Thyroid gland (tissue), 4 donors: Measurements from ENCODE around the gene MAPK10.

ENCODE experiments used
- CTCF ChIP-seq, 6 experiments: fragments of 200-600 bp in 3 of 6; fragments of 450-650 bp in 3 of 6; sonication (generic) in 3 of 6; IDR thresholded peaks; one replicate each; pipeline ENCODE4 v1.5.1; 2016 to 2019; ENCODE audit warnings: antibody characterized with exemption in 6 of 6, mild to moderate bottlenecking in 2 of 6, inconsistent platforms in 1 of 6, moderate library complexity in 1 of 6
- POLR2A ChIP-seq, 2 donors: fragments of 450-650 bp; IDR thresholded peaks; one replicate each; pipeline ENCODE4 v1.6.1; 2017; ENCODE audit warnings: antibody characterized with exemption in 2 of 2, mild to moderate bottlenecking in 2 of 2, moderate library complexity in 1 of 2

GRCh38 chr4:85940151-85940550 lies 419.7 kb downstream of the MAPK10 start:
- TF ChIP-seq POLR2A (IDR thresholded peaks at IDR 0.05): no peak
- TF ChIP-seq CTCF (IDR thresholded peaks at IDR 0.05): no peak
